HG03521 (cell line): ENCODE data around the gene PLEKHH2.
A peak's percentile ranks its signal among the peaks of the same experiment; 100 is the strongest.
"Not testable (repeated sequence)": the region's sequence is repeated elsewhere in the genome, so short reads cannot be mapped to it uniquely, and the experiment has no call there.

Source experiments
- ATAC-seq: cut with Tn5 transposase; IDR thresholded peaks from one replicate; pipeline ENCODE4 v1.9.1; 2021; ENCODE audit warnings: mild to moderate bottlenecking, moderate library complexity; ENCODE audit not compliant: unreplicated experiment

The PLEKHH2 gene

DNA sequence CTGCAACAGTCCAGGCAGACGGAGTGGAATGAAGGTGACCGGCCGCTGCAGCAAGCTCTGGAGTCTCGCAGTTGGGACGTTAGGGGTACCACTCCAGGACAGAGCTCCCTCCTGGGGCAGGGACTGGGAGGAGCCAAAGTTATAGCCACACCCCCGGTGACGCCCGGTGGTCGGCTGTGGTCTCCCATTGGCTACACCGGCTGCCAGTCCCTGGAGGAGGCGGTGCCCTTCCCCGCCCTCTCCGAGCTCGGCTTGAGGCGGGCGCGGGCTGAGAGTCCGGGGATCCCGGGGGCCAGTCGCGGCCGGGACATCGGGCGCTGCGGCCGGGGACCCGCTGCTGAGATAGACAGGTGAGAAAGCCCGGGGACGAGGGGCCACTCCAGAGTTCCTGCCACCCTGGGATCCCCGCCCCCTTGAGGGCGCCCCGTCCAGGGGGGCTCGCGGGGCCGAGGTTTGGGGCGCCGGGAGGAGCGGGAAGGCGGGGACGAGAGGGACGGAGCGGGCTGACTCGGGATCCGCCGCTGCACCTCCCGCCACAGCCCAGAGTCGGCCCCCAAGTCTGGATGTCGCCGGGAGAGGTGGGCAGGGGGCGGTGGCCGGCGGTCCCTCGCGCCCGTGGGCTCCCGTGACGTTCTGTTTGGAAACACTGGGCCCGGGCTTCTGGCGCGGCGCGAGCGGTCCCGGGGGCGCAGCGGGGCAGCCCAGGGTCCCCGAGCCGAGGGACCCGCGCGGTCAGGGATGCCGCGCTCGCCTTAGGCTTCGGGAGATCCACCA, at the start of gene PLEKHH2:
Gene PLEKHH2, plus strand, starts transcription at position 231 of the 774 bp plus-strand sequence. CDS start 7,414 bp downstream, outside the sequence.
- ATAC-seq, result peak; percentile 100

DNA sequence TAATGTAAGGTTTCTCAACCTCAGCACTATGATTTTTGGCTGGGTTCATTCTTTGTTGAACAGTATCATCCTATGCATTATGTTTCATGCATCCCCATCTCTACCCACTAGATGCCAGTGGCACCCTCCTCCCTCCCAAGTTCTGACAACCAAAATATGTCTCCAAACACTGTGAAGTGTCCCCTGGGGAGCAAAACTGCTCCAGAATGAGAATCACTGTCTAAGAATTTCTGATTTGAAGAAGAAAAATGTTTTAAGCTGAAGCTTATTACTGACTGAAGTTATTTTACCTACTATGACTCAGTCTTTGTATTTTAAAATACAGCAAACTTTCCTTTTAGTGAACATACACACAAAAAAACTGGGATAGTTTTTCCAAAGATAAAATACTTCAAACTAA, 44.6 kb upstream of the PLEKHH2 start:
- ATAC-seq, result no peak

DNA sequence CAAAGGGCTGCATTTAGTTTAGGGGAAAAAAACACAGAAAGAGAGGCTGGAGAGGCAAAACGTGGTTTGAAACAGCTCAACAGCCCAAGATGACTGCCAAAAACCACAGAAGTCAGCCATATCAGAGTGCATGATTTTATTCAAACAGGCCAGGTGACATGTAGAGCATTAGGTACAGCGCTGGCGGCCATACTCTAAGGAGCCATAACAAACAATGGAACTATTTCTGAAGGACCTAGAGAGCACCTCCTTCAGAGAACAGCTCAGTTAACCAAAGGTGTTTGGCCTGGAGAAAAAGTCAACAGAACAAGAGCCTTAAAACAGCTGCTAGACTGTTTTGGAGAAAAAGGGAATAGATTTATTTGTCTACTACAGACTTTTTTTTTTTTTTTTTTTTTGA, 43.8 kb upstream of the PLEKHH2 start:
- no peak for ATAC-seq

DNA sequence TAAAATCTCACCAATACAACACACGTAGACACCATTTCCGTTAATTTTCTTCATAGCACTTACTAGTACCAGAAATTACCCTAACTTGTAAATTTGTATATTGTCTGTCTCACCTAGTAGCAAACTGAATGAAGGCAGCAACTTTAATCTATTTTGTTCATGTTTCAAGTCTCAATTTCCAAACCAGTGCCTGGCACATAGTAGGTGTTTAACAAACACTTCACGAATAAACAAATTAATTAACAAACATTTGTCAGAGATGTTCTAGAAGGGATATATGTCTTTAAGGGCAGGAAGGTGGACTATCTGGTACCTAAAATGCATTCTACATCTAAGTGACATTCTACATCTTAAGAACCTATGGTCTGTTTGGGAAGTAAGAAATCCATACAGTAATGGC, 42.2 kb upstream of the PLEKHH2 start:
- no peak for ATAC-seq

DNA sequence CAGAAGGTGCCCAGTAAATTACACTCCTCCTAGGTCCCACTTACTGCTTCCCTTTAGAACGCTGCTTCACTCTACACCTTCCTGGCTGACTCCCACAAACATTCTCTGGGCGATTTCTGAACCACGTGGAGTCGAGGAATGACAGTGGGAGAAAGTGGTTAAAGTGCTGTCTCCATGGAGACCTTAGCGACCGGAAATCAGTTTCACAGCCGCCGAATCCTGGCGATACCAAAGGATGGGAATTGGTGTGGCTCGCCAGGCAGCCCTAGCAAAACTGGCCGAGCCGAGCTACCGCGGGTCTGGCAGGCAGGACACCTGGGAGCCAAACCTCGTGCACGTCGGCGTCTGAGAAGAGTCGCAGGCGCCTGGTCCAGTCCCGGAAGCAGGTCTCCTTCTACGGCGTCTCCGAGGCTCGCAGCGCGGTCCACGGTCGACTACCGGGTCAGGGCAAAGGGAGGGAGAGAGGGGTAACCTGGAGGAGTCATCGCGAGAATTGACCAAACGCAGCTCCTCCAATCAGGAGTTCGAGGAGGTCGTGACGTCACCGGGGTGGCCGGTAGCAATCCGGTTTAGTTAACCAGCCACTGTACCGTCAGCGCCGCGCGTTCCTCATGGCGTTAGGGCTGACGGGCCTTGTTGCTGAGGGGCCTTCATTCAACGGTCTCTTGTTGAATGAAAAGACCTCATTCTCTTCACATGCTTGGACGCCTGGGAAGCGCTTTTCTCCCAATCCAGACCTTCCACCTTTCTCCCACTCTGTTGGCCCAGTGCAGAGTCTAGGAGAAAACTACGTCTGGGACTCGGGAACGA, 41.3 kb upstream of the PLEKHH2 start, which contains the start of gene THADA:
Gene THADA, minus strand, starts transcription at position 436 of the 810 bp plus-strand sequence. CDS start 3,646 bp downstream, outside the sequence.
- peak; percentile 99 for ATAC-seq

DNA sequence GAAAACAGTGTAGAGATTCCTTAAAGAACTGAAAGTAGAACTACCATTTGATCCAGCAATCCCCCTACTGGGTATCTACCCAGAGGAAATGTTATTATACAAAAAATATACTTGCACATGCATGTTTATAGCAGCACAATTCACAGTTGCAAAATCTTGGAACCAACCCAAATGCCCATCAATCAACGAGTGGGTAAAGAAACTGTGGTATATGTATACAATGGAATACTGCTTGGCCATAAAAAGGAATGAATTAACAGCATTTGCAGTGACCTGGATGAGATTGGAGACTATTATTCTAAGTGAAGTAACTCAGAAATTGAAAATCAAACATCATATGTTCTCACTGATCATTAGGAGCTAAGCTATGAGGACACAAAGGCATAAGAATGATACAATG, 36.5 kb upstream of the PLEKHH2 start:
- ATAC-seq, result not testable (repeated sequence)

DNA sequence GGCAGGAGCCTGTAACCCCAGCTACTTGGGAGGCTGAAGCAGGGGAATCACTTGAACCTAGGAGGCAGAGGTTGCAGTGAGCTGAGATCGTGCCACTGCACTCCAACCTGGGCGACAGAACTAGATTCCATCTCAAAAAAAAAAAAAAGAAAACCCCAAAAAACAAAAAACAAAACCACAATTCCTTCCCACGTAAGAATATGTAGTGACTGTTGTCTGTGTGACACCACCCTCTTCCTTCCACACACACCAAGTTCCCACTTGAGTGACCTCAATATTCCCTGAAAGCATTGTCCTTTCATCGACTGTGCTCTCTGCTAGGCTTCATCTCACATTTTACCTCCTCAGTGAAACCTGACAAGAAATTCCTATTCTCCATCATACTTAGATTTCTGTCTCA, 32.4 kb upstream of the PLEKHH2 start:
- no peak for ATAC-seq

DNA sequence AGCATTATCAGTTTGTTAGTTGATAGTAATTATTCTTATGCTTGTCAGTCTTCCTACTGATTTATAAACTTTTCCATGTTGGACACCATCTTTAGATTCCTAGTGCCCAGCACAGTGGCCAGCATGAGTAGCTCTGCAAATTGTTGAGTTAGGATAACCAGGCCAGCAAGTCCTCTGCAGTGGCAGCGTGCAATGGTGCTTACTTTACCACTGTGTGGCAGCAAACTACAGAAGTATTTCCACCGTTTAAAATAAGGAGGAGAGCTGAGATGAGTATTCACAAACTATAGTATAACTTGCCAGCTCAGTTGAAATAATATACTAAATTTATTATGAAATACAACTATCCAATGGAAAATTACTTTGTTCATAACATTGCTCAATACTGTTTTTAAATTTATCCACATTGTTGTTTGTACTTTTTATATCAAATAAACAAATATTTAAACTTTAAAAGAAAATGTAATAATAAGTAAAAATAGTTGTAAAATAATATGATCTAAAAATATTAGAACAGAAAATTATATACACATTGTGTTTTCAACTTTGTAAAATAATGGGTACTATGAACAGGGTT, 31.9 kb upstream of the PLEKHH2 start:
- no peak for ATAC-seq

DNA sequence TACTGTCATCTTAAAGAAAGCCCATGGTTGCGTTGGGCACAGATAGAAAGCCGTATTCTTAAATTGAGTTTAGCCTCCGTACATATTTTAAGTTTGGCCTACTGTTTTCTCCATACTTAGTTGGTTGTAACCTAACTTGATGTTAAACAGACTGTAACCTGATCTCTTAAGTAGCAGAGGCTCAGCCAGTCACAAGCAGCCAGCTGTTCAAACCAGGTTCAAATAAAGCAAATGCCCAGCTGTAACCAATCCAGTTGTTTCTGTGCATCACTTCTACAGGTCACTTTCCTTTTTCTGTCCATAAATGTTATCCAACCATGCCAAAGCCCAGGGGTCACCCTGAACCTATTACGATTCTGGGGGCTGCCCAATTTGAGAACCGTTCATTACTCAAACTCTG, 31.2 kb upstream of the PLEKHH2 start:
- no peak for ATAC-seq

DNA sequence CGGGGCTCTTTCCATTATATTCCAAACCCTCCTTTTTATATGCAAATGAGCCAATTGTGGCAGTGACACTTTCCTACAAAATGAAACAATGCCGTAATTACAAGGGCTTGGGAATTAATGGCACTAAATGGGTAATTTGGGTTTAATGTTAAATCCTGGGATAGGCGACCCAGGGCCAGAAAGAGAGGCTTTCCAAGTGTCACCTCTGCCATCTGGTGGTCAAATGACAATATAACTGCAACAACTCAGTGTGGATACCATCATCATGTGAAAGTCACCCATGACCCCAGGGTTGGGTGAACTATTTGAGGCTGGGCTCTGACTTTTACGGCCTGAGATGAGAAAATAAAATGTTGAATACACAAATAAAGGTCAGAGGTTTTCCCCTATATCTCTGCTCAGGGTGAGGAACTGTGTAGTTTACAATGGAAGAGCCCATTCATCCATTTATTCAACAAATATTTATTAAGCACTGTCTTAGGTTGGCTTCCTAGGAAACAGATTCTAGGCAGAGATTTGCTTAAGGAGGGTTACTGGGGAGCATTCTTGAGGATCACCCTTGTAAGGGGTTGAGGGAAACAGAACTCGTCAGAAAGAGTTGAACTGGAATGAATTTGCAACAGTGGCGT, 27.7 kb upstream of the PLEKHH2 start:
- no peak for ATAC-seq

DNA sequence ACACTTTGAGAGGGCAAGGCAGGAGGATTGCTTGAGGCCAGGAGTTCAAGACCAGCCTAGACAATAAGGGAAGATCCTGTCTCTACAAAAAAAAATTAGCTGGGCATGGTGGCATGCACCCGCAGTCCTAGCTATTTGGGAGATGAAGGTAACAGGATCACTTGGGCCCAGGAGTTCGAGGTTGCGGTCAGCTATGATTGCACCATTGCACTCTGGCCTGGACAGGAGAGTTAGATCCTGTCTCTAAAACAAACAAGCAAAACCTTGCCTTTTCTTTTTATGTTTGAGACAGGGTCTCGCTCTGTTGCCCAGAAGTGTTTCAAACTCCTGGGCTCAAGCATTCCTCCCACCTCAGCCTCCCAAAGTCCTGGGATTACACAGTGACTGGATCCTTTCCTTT, 26.7 kb upstream of the PLEKHH2 start:
- ATAC-seq, result no peak

DNA sequence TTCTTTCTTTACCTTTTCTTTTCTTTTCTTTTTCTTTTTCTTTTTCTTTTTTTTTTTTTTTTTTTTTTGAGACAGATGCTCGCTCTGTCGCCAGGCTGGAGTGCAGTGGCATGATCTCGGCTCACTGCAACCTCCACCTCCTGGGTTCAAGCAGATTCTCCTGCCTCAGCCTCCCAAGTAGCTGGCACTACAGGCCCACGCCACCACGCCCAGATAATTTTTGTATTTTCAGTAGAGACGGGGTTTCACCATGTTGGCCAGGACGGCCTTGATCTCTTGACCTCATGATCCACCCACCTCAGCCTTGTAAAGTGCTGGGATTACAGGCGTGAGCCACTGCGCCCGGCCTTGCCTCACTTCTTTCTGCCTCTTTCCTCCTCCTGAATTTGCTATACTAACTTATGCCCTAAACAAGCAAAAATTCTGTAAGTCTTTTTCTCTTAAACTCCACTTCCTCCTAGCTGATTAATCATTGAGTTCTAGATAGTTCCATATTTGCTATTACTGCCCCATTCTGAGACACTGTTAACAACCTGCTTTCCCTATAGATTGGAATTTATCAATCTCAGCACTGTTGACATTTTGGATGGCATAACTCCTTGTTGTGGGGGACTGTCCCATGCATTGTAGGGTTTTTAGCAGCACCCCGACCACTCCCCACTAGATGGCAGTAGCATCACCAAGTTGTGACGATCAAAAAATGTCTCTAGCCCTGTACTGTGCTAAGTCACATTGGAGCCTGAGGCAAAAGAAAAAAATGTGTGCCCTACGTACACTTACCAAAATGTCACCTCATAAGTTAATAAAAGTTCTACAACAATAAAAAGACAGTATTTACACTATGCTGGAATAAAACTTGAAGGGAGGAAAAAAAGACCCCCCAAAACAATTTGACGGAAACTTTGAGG, 24.8 kb upstream of the PLEKHH2 start:
- ATAC-seq, result no peak

DNA sequence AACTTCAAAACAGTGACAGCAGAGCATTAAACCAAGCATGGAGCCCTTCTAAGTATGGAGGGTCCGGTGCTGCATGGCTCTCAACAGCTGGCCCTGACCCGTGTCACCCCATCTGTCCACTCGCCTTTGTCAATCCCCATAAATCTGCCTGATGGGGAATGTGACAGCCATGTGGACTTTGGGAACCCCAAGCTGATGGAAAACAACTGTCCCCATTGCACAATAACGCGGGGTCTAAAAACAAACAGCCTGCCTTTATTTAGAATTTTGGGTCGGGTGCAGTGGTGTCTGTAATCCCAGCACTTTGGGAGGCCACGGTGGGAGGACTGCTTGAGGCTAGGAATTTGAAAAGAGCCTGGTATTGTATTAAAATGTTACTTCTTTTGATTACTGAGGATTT, 24.1 kb upstream of the PLEKHH2 start:
- no peak for ATAC-seq

DNA sequence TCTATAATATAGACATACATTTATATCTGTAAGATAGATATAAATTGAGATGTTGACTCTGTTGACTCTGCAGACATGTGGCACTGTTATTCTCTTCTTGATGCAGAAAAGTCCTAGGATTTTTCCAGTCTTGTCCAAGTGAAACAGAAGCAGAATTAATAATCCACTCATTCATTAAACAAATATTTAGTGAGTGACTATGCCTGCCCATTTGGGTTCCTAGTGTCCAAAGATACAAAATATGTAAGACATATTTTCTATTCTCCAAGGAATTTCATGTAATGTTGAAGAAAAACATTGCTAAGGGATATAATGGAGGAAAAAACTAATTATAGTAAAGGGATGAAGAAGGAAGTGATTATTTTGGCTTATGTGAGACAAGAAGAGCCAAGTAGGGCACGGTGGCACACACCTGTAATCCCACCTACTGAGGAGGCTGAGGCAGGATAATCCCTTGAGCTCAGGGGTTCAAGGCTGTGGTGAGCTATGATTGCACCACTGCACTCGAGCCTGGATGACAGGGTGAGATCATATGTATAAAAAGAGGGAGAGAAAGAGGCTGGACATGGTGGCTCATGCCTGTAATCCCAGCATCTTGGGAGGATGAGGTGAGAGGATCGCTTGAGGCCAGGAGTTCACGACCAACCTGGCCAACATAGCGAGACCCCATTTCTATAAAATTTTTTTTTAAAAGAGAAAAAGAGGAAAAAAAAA, 19.9 kb upstream of the PLEKHH2 start:
- no peak for ATAC-seq

DNA sequence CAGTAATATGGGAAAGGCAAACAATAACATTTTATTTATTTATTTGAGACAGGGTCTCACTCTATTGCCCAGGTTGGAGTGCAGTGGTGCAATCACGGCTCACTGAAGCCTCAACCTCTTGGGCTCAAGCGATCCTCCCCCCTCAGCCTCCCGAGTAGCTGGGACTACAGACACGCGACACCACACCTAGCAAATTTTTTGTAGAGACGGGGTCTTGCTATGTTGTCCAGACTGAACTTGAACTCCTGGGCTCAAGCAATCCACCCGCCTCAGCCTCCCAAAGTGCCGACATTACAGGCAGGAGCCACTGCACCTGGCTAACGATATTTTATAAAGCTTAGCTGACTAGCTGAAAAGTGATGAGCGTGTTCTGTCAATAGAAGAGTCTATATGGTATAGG, 17.5 kb upstream of the PLEKHH2 start:
- ATAC-seq, result no peak

DNA sequence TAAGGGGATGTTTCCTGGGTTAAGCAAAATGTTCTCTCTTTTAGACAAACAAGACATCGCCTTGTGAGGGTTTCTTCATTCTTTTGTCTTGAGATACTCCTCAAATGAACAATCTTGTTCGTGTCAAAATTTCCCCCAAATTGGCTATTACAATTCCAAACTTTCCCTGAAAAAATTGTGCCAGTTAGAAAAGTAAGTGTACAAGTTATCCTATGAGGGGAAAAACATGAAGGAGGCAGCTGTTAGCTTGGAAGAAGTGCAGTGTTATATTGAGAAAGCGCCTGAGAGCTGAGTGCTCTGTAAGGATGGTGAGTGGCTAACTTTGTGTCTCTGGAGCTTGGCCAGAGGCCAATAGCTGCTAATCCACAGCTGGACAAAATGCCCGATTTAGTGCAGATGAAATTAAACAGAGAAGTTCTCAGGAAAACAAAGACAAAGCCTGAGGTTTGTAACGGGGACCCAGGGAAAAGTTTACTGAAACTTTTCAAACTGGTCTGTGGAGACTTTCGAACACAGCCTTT, 14.1 kb upstream of the PLEKHH2 start:
- no peak for ATAC-seq

DNA sequence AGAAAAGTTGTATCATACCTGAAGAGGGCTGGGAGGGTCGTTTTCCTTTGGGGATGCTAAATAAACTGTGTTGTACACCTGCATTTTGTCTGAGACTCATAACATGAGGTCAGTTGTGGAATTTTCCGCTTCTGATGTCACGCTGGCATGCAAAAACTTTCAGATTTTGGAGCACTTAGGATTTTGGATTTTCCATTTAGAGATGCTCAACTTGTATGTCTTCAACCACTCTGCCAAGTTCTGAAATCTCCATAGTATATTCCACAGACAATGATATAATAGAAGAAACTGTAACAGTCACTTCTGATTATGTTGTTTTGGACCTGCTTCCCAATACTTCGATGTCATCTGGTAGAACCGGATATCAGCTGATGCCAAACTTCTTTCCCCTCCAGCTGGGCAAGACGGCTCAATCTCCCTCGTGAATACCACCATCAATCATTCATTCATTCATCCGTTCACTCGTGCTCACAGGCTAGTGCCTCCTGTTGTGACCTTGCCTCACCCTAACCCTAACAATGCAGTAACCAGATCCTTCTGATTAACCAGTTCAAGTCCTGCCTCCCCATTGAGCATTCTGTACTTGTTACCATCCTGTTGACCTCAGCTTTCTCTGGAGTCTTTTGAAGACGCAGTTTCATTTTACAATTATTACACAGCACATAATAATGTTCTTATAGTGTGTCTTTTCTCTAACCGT, 5.3 kb upstream of the PLEKHH2 start:
- ATAC-seq, result no peak

DNA sequence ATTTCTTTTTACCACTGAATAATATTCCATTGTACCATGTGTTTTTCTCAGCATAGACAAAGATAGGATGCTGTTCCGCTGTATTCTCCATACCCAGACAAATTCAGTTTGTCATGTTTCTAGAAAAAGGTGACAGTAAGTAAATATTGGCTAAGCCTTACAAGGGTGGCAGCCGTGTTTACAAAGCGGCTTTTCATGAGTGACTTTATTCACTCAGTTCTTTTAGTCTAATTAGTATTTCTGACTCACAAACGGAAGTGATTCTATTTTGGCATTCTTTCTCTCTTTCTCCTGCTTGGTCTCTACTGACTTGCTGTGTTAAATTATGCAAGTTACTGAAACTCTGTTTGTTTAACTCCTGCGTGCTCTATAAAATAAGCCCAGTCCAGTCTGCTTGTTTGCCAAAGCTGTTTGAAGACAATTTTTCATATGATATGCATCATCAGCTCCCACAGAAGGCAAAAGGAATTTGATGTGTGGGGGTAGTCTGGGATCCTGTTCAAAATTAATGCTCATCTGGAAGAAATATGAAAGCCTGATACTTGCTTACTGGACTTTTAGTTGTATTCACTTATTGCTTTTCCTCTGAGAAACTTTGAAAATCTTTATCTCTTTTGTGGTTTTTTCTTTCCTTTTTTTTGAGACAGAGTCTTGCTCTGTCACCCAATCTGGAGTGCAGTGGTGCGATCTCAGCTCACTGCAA, 2.3 kb upstream of the PLEKHH2 start:
- no peak for ATAC-seq
